HG03521 (cell line): ENCODE measurements around the gene MSANTD2.
"Not testable (repeated sequence)": the region's sequence is repeated elsewhere in the genome, so short reads cannot be mapped to it uniquely, and the experiment has no call there.

Source experiments
- ATAC-seq: cut with Tn5 transposase; IDR thresholded peaks from one replicate; pipeline ENCODE4 v1.9.1; 2021; ENCODE audit warnings: mild to moderate bottlenecking, moderate library complexity; ENCODE audit not compliant: unreplicated experiment

MSANTD2 gene

GRCh38 chr11:124778281-124778680 is 21.9 kb downstream of the MSANTD2 start:
- no peak for ATAC-seq

- ATAC-seq, result no peak
These were observed 23.2 kb downstream of the MSANTD2 start for GRCh38 chr11:124776865-124777645.

GRCh38 chr11:124770959-124771358 is 29.2 kb downstream of the MSANTD2 start:
- ATAC-seq, result not testable (repeated sequence)

- ATAC-seq, result no peak
These were observed 30.1 kb downstream of the MSANTD2 start for GRCh38 chr11:124769806-124770774.

GRCh38 chr11:124768914-124769313 is 31.3 kb downstream of the MSANTD2 start:
- ATAC-seq, result no peak

GRCh38 chr11:124766156-124766555 is 34.0 kb downstream of the MSANTD2 start:
- no peak for ATAC-seq

- ATAC-seq, result no peak
These were observed 36.9 kb downstream of the MSANTD2 start for GRCh38 chr11:124763156-124763947.

GRCh38 chr11:124762624-124763155 is 37.5 kb downstream of the MSANTD2 start:
- peak; percentile 2 for ATAC-seq

GRCh38 chr11:124762105-124762623 is 38.0 kb downstream of the MSANTD2 start, which contains the start of gene ESAM:
ESAM (minus strand) TSS chr11:124762290; CDS start chr11:124762154, 136 bp downstream.
- peak; percentile 66 for ATAC-seq

- ATAC-seq, result no peak
These were observed 38.7 kb downstream of the MSANTD2 start for GRCh38 chr11:124761301-124762104.

- no peak for ATAC-seq
These were observed 39.4 kb downstream of the MSANTD2 start for GRCh38 chr11:124760806-124761205.

- ATAC-seq, result no peak
These were observed 40.0 kb downstream of the MSANTD2 start for GRCh38 chr11:124760205-124760652.

- no peak for ATAC-seq
These were observed 40.7 kb downstream of the MSANTD2 start for GRCh38 chr11:124759266-124760204.

GRCh38 chr11:124758355-124759265 is 41.6 kb downstream of the MSANTD2 start:
- peak; percentile 37 for ATAC-seq

- no peak for ATAC-seq
These were observed 42.9 kb downstream of the MSANTD2 start for GRCh38 chr11:124757320-124757719.

GRCh38 chr11:124756753-124757227 is 43.4 kb downstream of the MSANTD2 start:
- ATAC-seq, result no peak
